HG03066 (cell line): ENCODE measurements around the gene GDE1.

Experiments
- ATAC-seq: cut with Tn5 transposase; IDR thresholded peaks from one replicate; pipeline ENCODE4 v1.9.1; 2021; ENCODE audit warnings: low read depth; ENCODE audit not compliant: unreplicated experiment

The GDE1 gene

DNA sequence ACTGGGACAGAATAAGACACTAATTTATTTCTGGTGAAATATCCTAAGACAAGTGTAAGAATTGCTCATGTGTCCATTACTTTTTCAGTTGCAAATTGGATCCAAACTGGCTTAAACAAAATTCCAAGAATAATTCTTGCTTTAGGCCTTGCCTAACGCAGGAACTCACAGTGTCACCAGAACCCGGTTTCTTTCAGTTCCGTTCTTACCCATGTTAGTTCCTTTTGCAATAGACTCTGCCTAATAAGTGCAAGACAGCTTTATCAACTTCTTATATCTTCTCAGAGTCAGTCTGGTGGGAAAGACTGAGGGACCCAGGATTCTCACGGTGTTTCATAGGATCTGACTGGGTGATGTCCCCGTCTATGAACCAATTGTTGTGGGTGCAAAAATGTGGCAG is 24.7 kb downstream of the GDE1 start:
- ATAC-seq: no peak

GRCh38 chr16:19490619-19491018 is 31.3 kb downstream of the GDE1 start:
- no peak for ATAC-seq

DNA sequence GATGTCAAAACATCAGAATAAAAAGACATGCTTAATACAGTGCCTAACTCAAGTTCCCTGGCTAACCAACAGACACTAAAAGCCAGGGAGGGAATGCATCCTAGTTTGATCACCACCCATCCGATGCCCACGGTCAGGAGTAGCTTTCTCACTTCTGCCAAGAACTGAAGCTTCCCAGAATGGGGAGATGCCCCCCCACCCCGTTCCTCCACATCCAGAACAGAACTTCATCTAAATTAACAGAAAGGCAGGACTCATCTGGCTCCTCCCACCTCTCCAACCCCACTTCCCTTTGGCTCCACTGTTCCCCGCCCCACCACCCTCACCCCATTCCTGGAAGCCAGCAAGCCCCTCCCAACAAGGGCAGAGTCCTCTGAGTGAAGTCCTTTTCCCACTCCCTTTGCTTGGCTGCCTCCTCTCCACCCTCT is 33.7 kb downstream of the GDE1 start:
- no peak for ATAC-seq

DNA sequence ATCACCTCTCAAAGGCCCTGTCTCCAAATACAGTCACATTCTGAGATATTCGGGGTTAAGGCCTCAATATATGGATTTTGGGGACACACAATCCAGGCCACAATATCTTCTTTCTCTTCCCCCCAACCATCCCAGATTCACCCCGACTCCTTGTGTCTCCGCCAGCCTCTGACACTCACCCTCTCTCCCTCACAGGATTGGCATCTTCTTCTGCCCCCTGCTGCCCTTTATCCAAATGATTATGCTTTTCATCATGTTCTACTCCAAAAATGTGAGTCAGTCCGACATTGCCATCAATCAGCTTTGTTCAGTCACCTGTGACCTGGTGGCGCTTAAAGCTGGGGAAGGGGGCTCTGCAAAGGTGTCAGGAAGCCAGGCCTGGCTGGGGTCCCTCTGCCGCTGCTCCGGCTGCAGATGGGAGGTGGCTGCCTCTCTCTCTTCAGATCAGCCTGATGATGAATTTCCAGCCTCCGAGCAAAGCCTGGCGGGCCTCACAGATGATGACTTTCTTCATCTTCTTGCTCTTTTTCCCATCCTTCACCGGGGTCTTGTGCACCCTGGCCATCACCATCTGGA is 35.1 kb downstream of the GDE1 start:
- ATAC-seq: no peak

- no peak for ATAC-seq
These were observed 35.8 kb downstream of the GDE1 start for GRCh38 chr16:19486051-19486450.

DNA sequence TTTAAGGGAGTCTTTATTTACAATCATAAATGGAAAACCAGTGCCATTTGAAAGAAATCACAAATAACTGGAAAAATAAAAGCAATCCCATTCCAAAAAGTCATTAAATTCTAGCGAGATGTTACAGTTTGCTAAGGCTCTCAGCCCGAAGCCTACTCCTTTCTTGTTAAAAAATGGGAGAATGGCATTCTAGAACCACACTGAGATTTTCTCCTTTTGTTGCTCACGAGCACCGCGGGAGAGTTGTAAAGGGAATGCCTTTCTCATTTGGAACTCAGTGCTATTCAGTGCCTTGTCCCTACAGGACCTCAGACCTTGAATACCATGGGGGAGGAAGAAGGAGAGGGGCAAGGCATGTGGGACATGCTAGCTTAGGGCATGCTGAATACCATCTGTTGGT is 36.3 kb downstream of the GDE1 start:
- no peak for ATAC-seq

DNA sequence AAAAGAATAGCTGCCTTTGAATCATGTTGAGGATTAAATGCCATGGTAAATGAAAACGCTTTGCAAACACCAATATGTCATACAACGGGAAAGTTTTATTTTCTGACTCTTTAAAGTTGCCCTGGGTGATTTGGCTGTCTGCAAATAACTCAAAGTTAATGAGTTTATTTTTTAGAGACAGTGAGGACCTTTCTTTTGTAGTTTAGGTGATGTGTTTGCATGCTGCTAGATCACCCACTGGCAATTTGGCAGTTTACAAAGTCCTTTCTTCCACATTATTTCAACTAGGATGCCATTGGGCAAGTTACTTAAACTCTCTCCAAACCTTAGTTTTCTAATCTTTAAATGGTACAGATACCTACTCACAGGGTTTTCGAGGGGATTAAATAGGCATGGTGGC is 37.8 kb downstream of the GDE1 start:
- ATAC-seq: no peak

DNA sequence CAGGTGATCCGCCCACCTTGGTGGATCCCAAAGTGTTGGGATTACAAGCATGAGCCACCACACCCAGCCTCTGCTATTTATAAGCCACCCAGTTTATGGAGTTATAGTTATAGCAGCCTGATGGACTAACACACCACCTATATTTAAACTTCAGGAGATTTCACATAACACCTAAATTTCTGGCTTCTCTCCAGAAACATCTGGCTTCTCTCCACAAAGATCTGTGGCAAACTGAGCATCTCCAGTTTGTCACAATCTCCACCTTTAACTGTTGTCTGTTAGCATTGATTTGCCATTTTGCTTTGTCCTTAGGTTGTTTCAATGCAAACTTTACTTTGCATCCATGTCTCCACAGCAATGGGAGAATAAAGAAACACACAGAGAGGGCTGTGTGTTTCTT is 39.6 kb downstream of the GDE1 start:
- ATAC-seq: no peak

- no peak for ATAC-seq
These were observed 40.1 kb downstream of the GDE1 start for GRCh38 chr16:19481769-19482168.

- ATAC-seq: no peak
These were observed 40.6 kb downstream of the GDE1 start for GRCh38 chr16:19481296-19481695.

- no peak for ATAC-seq
These were observed 42.6 kb downstream of the GDE1 start for GRCh38 chr16:19479302-19479721.

GRCh38 chr16:19478505-19478904 is 43.4 kb downstream of the GDE1 start:
- ATAC-seq: no peak

DNA sequence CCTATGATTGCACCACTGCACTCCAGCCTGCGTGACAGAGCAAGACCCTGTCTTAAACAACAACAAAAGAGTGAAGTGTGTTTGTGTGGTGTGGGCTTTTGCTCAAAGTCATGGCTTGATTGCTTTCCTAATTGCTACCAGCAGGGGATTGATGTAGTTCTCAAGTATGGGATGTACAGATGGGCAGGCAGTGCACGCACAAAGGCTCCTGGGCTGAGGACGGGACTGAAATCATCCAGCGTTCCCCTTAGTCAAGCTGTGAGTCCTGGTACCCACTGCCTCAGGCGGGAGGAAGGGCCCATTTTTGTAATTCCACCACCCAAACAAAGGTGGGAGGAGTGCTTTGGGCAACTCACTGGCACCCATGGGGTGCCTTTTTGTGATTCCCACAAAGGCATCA is 47.3 kb downstream of the GDE1 start:
- ATAC-seq: no peak

DNA sequence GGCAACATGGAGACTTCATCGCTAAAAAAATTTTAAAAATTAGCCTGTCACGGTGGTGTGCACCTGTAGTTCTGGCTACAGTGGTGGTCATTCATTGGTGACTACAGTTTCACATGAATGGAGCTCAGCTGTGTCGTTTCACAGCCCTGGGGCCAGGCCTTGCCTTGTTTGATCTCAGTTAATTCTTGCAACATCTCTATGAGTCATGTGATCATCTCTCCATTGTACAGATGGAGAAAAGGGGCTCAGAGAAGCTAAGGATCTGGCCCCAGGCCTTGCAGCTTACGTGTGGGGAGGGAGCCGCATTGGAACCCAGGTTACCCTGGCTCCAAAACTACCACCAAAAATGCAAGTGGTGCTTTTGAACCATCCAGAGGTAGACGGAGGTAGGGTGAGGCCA is 49.4 kb downstream of the GDE1 start:
- ATAC-seq: no peak

DNA sequence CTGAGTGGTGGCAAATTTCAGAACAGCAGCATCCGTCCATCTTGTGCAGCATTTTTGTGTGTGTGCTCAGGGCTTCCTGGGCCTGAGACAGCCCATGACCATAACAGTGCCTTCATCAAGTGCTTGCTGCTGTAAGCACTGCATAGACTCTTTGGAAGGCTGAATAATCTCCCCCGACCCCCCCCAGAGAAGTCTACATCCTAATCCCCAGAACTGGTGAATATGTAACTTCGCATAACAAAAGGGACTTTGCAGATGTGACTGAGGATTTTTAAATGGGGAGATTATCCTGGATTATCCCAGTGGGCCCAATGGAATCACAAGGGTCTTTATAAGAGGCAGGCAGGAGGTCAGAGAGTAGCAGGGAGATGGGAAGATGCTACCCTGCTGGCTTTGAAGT is 53.6 kb downstream of the GDE1 start:
- ATAC-seq: no peak

GRCh38 chr16:19463468-19464315 is 58.2 kb downstream of the GDE1 start:
- no peak for ATAC-seq

DNA sequence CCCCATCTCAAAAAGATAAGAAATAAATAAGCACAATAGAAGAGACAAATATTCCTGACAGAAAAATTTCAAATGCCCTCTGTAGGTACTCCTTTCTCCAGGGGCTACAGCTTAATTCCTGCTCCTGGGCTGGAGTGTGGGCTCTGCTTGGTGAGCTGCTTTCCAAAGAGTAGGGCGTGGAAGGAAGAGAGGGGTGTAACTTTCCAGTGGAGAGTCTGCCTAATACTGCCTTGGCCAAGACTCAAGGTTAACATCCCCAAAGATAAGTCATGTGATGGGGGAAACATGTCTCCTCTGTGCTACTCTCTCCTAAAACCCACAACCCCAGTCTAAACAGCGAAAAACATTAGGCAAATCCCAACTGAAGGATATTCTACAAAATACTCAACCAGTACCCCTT is 61.5 kb downstream of the GDE1 start:
- ATAC-seq: no peak

DNA sequence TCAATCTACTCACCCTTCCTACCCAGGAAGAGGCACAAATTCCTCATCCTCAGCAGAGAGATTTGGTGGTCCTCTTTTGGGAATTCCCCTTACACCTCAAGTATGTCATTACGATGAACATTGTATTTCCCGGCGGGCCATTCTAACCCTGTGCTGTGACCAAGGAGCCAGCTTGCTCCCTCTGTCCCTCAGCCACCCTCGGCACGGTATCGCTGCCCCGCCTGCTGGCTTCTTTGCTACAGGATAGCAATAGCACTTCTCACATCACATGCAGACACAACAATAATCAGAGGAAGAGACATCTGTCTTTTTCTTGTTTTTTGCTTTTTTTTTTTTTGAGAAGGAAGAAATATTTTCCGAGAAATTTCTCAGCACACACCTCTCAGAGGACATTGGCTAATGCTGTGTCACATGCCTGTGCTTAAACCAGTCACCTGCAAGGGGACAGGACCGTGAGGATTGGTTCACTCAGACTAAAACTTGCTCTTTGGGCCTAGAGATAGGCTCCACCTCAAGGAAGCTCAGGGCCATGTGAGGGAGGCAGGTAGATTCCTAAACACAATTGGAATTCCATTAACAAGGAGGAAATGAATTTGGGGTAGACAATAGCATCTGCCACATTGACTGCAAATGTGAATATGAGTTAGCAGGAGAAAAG is 63.0 kb downstream of the GDE1 start:
- no peak for ATAC-seq
